Activated T-cell treated with anti-CD3 and anti-CD28 coated beads for 48 hours (primary cell): ENCODE data around the gene WFDC12.
A peak's percentile ranks its signal among the peaks of the same experiment; 100 is the strongest.
"Not testable (repeated sequence)": the region's sequence is repeated elsewhere in the genome, so short reads cannot be mapped to it uniquely, and the experiment has no call there.

Experiments
- DNase-seq: peaks from one replicate; pipeline ENCODE4 v3.0.0-alpha.2; 2020; ENCODE audit warnings: low read depth

Gene WFDC12

DNA sequence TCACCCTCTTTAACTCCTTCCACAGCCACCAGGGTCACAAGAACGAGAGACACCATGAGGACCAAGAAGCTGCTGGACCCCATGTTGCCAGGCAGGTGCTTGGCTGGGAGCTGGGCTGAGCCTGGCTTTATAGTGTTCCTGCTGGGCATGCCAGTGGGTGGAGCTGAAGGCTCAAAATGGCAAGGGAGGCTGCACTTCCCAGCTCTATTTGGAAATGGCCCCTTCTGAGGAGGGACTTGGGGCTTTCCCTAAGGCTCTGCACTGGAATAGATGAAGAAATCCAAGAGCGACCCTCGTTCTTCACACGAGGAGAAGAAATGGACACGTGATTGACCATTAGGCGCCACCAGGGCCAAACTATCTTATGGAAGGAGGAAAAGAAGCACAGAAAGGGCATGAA lies at the start of gene WFDC12:
TSS of gene WFDC12 (minus strand) at position 101 of the 400 bp plus-strand sequence. CDS start at position 83, 18 bp downstream.
- no peak for DNase-seq

- DNase-seq: no peak
Observed at GRCh38 chr20:45173522-45173921, 49.3 kb upstream of the WFDC12 start.

DNA sequence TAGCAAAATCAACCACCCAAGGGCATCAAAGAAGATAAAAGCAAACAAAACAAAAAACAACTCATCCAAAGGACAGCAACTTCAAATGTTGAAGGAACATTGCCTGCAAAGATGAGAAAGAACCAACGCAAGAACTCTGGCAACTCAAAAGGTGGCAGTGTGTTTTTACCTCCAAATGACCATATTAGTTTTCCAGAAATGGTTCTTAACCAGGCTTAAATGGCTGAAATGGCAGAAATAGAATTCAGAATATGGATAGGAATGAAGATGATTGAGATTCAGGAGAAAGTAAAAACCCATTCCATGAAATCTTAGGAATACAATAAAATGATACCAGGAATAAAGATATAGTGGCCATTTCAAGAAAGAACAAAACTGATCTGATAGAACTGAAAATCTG lies 40.6 kb upstream of the WFDC12 start:
- DNase-seq: no peak

GRCh38 chr20:45163083-45163803 lies 39.0 kb upstream of the WFDC12 start:
- no peak for DNase-seq

- no peak for DNase-seq
Observed at GRCh38 chr20:45157962-45158361, 33.7 kb upstream of the WFDC12 start.

DNA sequence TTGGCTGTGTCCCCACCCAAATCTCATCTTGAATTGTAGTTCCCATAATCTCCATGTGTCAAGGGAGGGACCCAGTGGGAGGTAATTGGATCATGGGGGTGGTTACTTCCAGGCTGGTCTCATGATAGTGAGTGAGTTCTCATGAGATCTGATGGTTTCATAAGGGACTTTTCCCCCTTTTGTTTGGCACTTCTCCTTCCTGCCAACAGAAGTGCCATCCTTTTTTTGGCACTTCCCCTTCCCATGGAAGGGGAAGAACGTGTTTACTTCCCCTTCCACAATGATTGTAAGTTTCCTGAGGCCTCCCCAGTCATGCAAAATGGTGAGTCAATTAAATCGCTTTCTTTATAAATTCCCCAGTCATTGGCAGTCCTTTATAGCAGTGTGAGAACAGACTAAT lies 32.4 kb upstream of the WFDC12 start:
- DNase-seq: no peak

DNA sequence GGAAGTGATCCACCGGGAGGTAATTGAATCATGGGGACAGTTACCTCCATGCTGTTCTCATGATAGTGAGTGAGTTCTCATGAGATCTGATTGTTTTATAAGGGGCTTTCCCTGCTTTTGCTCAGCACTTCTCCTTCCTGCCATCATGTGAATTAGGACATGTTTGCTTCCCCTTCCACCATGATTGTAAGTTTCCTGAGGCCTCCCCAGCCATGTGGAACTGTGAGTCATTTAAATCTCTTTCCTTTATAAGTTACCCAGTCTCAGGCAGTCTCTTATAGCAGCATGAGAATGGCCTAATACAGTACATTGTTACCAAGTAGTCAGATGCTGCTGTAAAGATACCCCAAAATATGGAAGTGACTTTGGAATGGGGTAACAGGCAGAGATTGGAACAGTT lies 30.5 kb upstream of the WFDC12 start:
- not testable (repeated sequence) for DNase-seq

DNA sequence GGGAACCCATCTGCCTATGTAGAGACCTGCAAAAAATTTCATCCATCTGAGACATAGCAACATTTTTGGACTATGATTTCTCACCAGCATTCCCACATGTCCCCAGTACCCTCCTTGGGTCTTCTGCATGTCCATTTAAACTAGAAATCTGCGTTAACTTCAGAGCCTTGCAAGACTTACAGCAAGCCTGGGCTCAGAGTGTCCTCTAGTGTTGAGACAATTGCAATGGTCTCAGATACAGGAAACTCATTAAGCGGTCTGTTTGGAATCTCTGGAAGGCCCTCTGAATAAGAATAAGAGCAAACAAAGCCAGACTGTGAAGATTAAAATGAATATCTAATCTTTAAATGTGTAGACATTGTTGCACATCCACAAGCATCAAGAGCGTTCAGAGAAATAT lies 29.9 kb upstream of the WFDC12 start:
- no peak for DNase-seq

- no peak for DNase-seq
Observed at GRCh38 chr20:45153752-45154151, 29.5 kb upstream of the WFDC12 start.

- DNase-seq: no peak
Observed at GRCh38 chr20:45153147-45153546, 28.9 kb upstream of the WFDC12 start.

DNA sequence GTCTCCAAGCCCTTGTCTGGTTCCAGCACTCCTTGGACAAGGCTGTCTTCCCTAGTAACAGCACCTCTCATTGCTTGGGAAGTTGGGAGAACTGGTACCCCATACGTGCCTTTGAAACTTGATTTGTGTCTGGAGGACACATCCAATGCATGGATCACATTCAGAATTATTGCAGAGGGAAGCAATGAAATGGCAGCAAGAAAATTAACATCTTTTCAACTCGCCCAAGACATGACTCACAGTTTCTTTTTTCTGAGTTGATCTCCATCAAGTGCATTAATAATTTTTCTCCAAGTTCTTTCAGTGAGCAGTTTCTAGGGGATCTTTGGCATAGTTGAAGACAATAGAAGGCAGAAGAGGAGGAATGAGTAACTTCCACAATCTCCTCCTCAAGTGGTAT lies 28.1 kb upstream of the WFDC12 start:
- DNase-seq: no peak

DNA sequence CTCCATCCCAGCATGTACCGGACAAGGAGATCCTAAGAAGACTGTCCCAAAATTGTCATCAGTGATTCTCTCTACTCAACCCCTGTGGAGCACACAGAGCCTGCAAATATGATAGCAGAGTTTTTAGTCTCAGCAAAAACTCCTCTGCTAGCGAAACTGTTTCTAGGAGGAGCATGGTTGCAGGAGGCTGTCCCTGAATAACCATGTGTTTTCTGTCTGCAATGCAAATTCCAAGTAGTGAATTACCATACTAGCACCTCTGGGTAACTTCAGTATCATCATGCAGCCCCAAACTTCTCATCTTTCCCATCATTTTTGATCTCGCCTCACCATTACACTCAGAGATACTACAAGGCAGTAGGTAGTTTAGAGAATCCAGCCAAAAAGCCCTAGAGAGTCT lies 24.8 kb upstream of the WFDC12 start:
- DNase-seq: no peak

DNA sequence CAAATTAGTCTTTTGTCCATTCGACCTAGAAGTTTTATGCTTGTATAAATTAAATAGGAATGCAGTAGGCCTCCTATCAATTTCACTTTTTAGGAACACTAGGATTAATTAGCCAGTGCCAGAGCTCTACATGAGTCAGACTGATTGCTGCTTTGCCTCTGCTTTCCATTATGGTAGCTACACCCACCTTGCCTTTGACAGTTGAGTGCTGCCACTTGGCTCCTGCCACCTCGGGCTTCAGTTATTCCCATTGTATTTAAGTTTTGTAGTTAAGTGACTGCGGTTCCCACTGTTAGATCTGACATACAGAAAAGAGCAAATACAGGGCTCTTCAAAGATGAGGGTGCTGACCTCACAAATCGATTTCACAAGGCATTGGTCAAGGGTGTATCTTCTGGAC lies 16.6 kb upstream of the WFDC12 start:
- no peak for DNase-seq

GRCh38 chr20:45139733-45140375 lies 15.6 kb upstream of the WFDC12 start:
- not testable (repeated sequence) for DNase-seq

GRCh38 chr20:45138561-45139300 lies 14.5 kb upstream of the WFDC12 start:
- peak; percentile 79 for DNase-seq

DNA sequence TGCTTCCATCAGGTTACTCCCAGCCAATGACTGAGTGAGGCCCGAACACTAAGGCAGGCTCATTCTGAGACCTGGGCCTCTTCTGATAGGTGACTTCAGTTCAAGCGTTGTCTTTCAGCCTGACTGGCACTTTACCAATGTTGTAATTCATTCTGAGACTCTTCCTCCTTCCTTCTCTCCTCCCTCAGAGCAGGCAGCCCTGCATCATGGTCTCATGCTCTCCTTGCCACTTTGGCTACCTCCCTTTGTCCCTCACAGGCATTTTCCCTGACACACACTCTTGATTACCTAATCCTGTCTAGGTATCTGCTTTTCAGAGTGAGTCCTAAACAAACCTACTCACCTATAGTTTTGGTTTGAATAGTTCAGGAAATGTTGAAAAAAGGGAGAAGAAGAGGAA lies 12.6 kb upstream of the WFDC12 start:
- DNase-seq: no peak

- DNase-seq: no peak
Observed at GRCh38 chr20:45128099-45128498, 3.8 kb upstream of the WFDC12 start.

DNA sequence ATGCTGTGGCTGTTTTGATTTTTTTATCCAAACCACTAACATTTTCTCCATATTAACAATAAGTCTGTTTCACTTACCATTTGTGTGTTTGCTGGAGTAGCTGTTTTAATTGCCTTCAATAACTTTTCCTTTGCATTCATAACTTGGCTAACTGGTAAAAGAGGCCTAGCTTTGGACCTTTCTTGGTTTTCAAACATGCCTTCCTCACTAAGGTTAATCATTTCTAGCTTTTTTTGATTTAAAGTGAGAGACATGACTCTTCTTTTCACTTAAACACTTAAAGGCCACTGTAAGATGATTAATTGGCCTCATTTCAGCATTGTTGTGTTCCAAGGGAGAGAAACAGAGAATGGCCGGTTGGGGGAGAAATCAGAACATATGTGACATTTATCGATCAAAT lies 2.9 kb downstream of the WFDC12 start:
- no peak for DNase-seq

DNA sequence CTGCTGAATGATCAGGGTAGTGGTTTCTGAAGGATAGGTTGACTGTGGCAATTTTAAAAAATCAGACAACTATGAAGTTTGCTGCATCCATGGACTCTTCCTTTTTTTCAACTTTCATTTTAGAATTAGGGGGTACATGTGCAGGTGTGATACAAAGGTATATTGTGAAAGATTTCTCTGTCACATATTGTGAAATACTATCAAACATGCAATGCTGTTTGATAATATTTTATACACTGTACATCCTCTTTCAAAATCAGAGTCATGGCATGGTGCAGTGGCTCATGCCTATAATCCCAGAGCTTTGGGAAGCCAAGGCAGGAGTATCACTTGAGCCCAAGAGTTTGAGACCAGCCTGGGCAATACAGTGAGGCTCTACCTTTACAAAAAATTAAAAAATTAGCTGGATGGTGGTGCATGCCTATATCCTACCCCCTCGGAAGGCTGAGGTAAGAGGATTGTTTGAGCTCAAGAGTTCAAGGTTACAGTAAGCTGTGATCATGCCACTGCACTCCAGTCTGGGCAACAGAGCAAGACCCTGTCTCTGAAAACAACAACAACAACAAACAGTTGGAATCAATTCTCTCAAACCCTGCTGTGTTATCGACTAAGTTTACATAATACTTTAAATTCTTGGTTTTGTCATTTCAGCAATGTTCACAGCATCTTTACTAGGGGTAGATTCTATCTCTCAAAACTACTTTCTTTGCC lies 4.6 kb downstream of the WFDC12 start:
- no peak for DNase-seq

- no peak for DNase-seq
Observed at GRCh38 chr20:45118028-45118427, 6.2 kb downstream of the WFDC12 start.

DNA sequence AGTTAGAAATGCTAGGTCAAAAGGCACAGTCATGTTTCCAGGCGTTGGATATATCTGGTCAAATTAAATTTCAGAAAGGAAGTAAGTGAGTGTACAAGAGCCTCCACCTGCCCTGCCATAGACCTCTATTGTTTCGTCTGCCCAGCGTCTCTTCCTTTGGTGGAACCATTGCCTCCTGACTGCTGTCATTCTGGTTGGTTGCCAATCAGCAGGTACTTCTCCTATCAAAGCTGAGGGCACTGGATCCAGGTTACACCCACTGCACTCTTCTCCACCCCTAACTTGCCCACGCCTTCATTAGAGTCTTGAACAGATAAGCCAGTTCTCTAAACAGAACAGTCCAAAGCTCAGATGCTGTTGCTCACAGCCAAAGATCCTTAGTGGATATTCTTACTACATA lies 6.7 kb downstream of the WFDC12 start:
- no peak for DNase-seq

- no peak for DNase-seq
Observed at GRCh38 chr20:45115829-45116228, 8.4 kb downstream of the WFDC12 start.

GRCh38 chr20:45115386-45115774 lies 8.9 kb downstream of the WFDC12 start:
- no peak for DNase-seq
